ENCODE results near the gene BBS9. TPM values are rescaled to one million over a fixed set of nuclear protein-coding genes. Genes with fewer than 3 reads are reported as not detected.

Gene BBS9
- total RNA-seq, 1 experiment from 2014 or later, result 26.4 TPM

- Mint-ChIP-seq H3K36me3 (ENCODE audit: insufficient read depth in 1 of 3, low read depth in 3 of 3) (no peaks in the 10 kb centered on the region), H3K27ac (peak overlapping the region in 1 of 3 experiments; percentile 31; a peak in 2 of 7 replicates), H3K4me3 (no peak overlapping the region), H3K4me1 (peaks cover 6 to 15% of the 10 kb centered on the region in 2 experiments), H3K27me3 (ENCODE audit: low read depth) (no peaks in the 10 kb centered on the region; the same call in 1 of the 2 replicates), H3K9me3 (no peaks in the 10 kb centered on the region)
- Histone ChIP-seq H3K56ac (ENCODE audit: insufficient read length, low read depth, low read length) (no peak overlapping the region), H3K9me3 (ENCODE audit: control insufficient read depth, low read depth, low read length) (no peaks in the 10 kb centered on the region), H2BK120ac (ENCODE audit: low read depth, low read length, poor library complexity, severe bottlenecking) (no peak overlapping the region), H4K91ac (ENCODE audit: insufficient read length, low read depth, low read length) (no peak overlapping the region), H3T11ph (ENCODE audit: low read length) (no peak overlapping the region), H2AFZ (ENCODE audit: low read length) (no peak overlapping the region), H3K9ac (ENCODE audit: extremely low read depth, insufficient read length, low read length) (no peak overlapping the region), H2BK15ac (ENCODE audit: low read depth, low read length) (no peak overlapping the region), H2BK20ac (ENCODE audit: low read depth, low read length, poor library complexity, severe bottlenecking) (no peak overlapping the region), H3K4ac (ENCODE audit: low read depth, low read length) (no peak overlapping the region), H3K18ac (ENCODE audit: insufficient read length, low read depth, low read length) (no peak overlapping the region), H3K23me2 (ENCODE audit: insufficient read length, low read depth, low read length, poor library complexity, severe bottlenecking) (no peaks in the 10 kb centered on the region), H3K23ac (ENCODE audit: insufficient read length, low read depth, low read length) (no peak overlapping the region), H3K14ac (ENCODE audit: insufficient read depth, low read length) (no peak overlapping the region), H4K8ac (replicated peaks; ENCODE audit: insufficient read length, low read depth, low read length) (no peak overlapping the region), H3K4me1 (ENCODE audit: insufficient read depth, low read length) (no peaks in the 10 kb centered on the region; the same call in 1 of the 2 replicates), H2AK5ac (ENCODE audit: insufficient read length, low read length) (no peak overlapping the region), H3K79me2 (ENCODE audit: insufficient read depth, low read length) (no peaks in the 10 kb centered on the region), H3K27me3 (ENCODE audit: insufficient read depth, low read length) (no peaks in the 10 kb centered on the region), H2BK12ac (ENCODE audit: insufficient read length, low read depth, low read length) (no peak overlapping the region), H3K4me2 (ENCODE audit: insufficient read depth, insufficient read length, low read length) (no peak overlapping the region), H3K79me1 (ENCODE audit: insufficient read depth, low read depth, low read length, poor library complexity, severe bottlenecking) (no peaks in the 10 kb centered on the region), H4K5ac (ENCODE audit: insufficient read length, low read depth, low read length) (no peak overlapping the region), H2BK5ac (ENCODE audit: insufficient read length, low read length) (no peak overlapping the region), H4K20me1 (ENCODE audit: control insufficient read depth, insufficient read depth, insufficient read length) (no peaks in the 10 kb centered on the region), H3K27ac (ENCODE audit: insufficient read length, low read depth, low read length) (no peak overlapping the region)
- WGBS (ENCODE audit: extremely low coverage, insufficient read length, low lambda C conversion rate), result no CpG with 5 or more reads among the region's 8 CpGs
- TF ChIP-seq CTCF (conservative IDR thresholded peaks at IDR 0.05), result no peak
- DNase-seq, result peak; percentile 32
Observed at GRCh38 chr7:33422825-33423645, 293.7 kb downstream of the BBS9 start.
